Duodenal mucosa (tissue), 2 donors: ENCODE measurements around the gene IL26.

Experiments
- H3K27ac ChIP-seq: one replicate; pipeline ENCODE4 v1.7.0; 2013; ENCODE audit warnings: low read depth, low read length
- H3K27me3 ChIP-seq, 2 donors: one replicate each; pipeline ENCODE4 v1.7.0; 2013; ENCODE audit warnings: low read length in 2 of 2, control low read depth in 1 of 2; ENCODE audit not compliant: insufficient read depth in 2 of 2, control insufficient read depth in 1 of 2
- H3K36me3 ChIP-seq, 2 donors: one replicate each; pipeline ENCODE4 v1.7.0; 2013; ENCODE audit warnings: low read length in 2 of 2, control low read depth in 1 of 2; ENCODE audit not compliant: insufficient read depth in 2 of 2, control insufficient read depth in 1 of 2
- H3K4me1 ChIP-seq, 2 donors: one replicate each; pipeline ENCODE4 v1.7.0; 2013; ENCODE audit warnings: low read length in 2 of 2, control low read depth in 1 of 2; ENCODE audit not compliant: insufficient read depth in 2 of 2, control insufficient read depth in 1 of 2
- H3K4me3 ChIP-seq, 2 donors: one replicate each; pipeline ENCODE4 v1.7.0; 2013; ENCODE audit warnings: low read length in 2 of 2, low read depth in 1 of 2
- H3K9ac ChIP-seq, 2 donors: one replicate each; pipeline ENCODE4 v1.7.0; 2013; ENCODE audit warnings: low read length in 2 of 2, low read depth in 1 of 2
- H3K9me3 ChIP-seq, 2 donors: one replicate each; pipeline ENCODE4 v1.7.0; 2013; ENCODE audit warnings: low read length in 2 of 2, control low read depth in 1 of 2; ENCODE audit not compliant: control insufficient read depth in 1 of 2

IL26 gene

GRCh38 chr12:68225576-68226476 lies at the start of gene IL26:
TSS of gene IL26 (minus strand) at chr12:68225810. CDS start at chr12:68225756, 54 bp downstream.
- H3K4me1 ChIP-seq = no peaks in the 10 kb centered on the region
- no peak within 1 kb of the TSS for H3K9ac ChIP-seq
- H3K36me3 ChIP-seq = no peaks in the 10 kb centered on the region
- no peaks in the 10 kb centered on the region for H3K27me3 ChIP-seq
- H3K9me3 ChIP-seq = no peaks in the 10 kb centered on the region
- no peak within 1 kb of the TSS for H3K27ac ChIP-seq
- H3K4me3 ChIP-seq = no peak within 1 kb of the TSS

GRCh38 chr12:68272732-68273131 lies 47.1 kb upstream of the IL26 start:
- Histone ChIP-seq H3K36me3 (no peaks in the 10 kb centered on the region), H3K27me3 (no peaks in the 10 kb centered on the region), H3K4me3 (no peak overlapping the region), H3K4me1 (no peaks in the 10 kb centered on the region), H3K9me3 (no peaks in the 10 kb centered on the region), H3K27ac (no peak overlapping the region), H3K9ac (no peak overlapping the region)

- H3K27ac ChIP-seq = no peak overlapping the region
- no peak overlapping the region for H3K9ac ChIP-seq
- no peaks in the 10 kb centered on the region for H3K9me3 ChIP-seq
- H3K4me1 ChIP-seq = no peaks in the 10 kb centered on the region
- no peaks in the 10 kb centered on the region for H3K27me3 ChIP-seq
- H3K36me3 ChIP-seq = no peaks in the 10 kb centered on the region
- H3K4me3 ChIP-seq = no peak overlapping the region
These were observed 45.7 kb upstream of the IL26 start for GRCh38 chr12:68271346-68271745.

- H3K9me3 ChIP-seq = no peaks in the 10 kb centered on the region
- no peaks in the 10 kb centered on the region for H3K36me3 ChIP-seq
- no peak overlapping the region for H3K4me3 ChIP-seq
- no peaks in the 10 kb centered on the region for H3K27me3 ChIP-seq
- H3K27ac ChIP-seq = no peak overlapping the region
- H3K9ac ChIP-seq = no peak overlapping the region
- H3K4me1 ChIP-seq = no peaks in the 10 kb centered on the region
These were observed 44.7 kb upstream of the IL26 start for GRCh38 chr12:68270358-68270757.

GRCh38 chr12:68269779-68270178 lies 44.2 kb upstream of the IL26 start:
- Histone ChIP-seq H3K27me3 (no peaks in the 10 kb centered on the region), H3K4me3 (no peak overlapping the region), H3K4me1 (no peaks in the 10 kb centered on the region), H3K9ac (no peak overlapping the region), H3K9me3 (no peaks in the 10 kb centered on the region), H3K27ac (no peak overlapping the region), H3K36me3 (no peaks in the 10 kb centered on the region)

GRCh38 chr12:68268967-68269366 lies 43.4 kb upstream of the IL26 start:
- H3K27ac ChIP-seq = no peak overlapping the region
- no peaks in the 10 kb centered on the region for H3K4me1 ChIP-seq
- no peaks in the 10 kb centered on the region for H3K27me3 ChIP-seq
- no peaks in the 10 kb centered on the region for H3K9me3 ChIP-seq
- H3K9ac ChIP-seq = no peak overlapping the region
- no peaks in the 10 kb centered on the region for H3K36me3 ChIP-seq
- no peak overlapping the region for H3K4me3 ChIP-seq

- Histone ChIP-seq H3K36me3 (no peaks in the 10 kb centered on the region), H3K27ac (no peak overlapping the region), H3K4me3 (no peak overlapping the region), H3K4me1 (no peaks in the 10 kb centered on the region), H3K27me3 (no peaks in the 10 kb centered on the region), H3K9me3 (no peaks in the 10 kb centered on the region), H3K9ac (no peak overlapping the region)
These were observed 42.3 kb upstream of the IL26 start for GRCh38 chr12:68267892-68268396.

- Histone ChIP-seq H3K9me3 (no peaks in the 10 kb centered on the region), H3K9ac (no peak overlapping the region), H3K4me3 (no peak overlapping the region), H3K36me3 (no peaks in the 10 kb centered on the region), H3K4me1 (no peaks in the 10 kb centered on the region), H3K27me3 (peaks cover 0 to 2% of the 10 kb centered on the region in 2 donors), H3K27ac (no peak overlapping the region)
These were observed 39.2 kb upstream of the IL26 start for GRCh38 chr12:68264857-68265256.

- Histone ChIP-seq H3K27ac (no peak overlapping the region), H3K4me1 (no peaks in the 10 kb centered on the region)
These were observed 38.7 kb upstream of the IL26 start for GRCh38 chr12:68264158-68264855.

GRCh38 chr12:68263366-68263765 lies 37.8 kb upstream of the IL26 start:
- H3K4me1 ChIP-seq = no peaks in the 10 kb centered on the region
- no peak overlapping the region for H3K4me3 ChIP-seq
- H3K9me3 ChIP-seq = no peaks in the 10 kb centered on the region
- no peak overlapping the region for H3K27ac ChIP-seq
- no peaks in the 10 kb centered on the region for H3K36me3 ChIP-seq
- peaks cover 0 to 2% of the 10 kb centered on the region in 2 donors for H3K27me3 ChIP-seq
- H3K9ac ChIP-seq = no peak overlapping the region

More at GRCh38 chr12:68264158-68264855, 38.7 kb upstream of the IL26 start:
- H3K36me3 ChIP-seq = no peaks in the 10 kb centered on the region
- peaks cover 0 to 2% of the 10 kb centered on the region in 2 donors for H3K27me3 ChIP-seq
- H3K9me3 ChIP-seq = no peaks in the 10 kb centered on the region
- H3K4me3 ChIP-seq = no peak overlapping the region
- no peak overlapping the region for H3K9ac ChIP-seq
